HTR-8/SVneo (cell line): ENCODE measurements around the gene NECAB2.
"Not testable (repeated sequence)": the region's sequence is repeated elsewhere in the genome, so short reads cannot be mapped to it uniquely, and the experiment has no call there.

Experiments
- DNase-seq: peaks from one replicate; pipeline ENCODE4 v3.0.0; 2011; ENCODE audit warnings: low spot score, mixed read lengths; ENCODE audit not compliant: insufficient read length
- FAIRE-seq: peaks from 2 replicates; lab custom pipeline; 2011; peaks lifted over from hg19 to GRCh38; lab: Jason Lieb, UNC

The NECAB2 gene

GRCh38 chr16:83935005-83935857, 32.8 kb upstream of the NECAB2 start:
- FAIRE-seq (no peak), DNase-seq (no peak)

GRCh38 chr16:83935858-83936255, 32.2 kb upstream of the NECAB2 start:
- DNase-seq (no peak), FAIRE-seq (no peak)

GRCh38 chr16:83936581-83937165, 31.4 kb upstream of the NECAB2 start:
- DNase-seq (no peak), FAIRE-seq (no peak)

- FAIRE-seq, result no peak
- DNase-seq, result no peak
Measured at GRCh38 chr16:83937267-83937666, 30.8 kb upstream of the NECAB2 start.

- DNase-seq (no peak), FAIRE-seq (no peak)
Measured at GRCh38 chr16:83937922-83938885, 29.8 kb upstream of the NECAB2 start.

- DNase-seq (no peak), FAIRE-seq (no peak)
Measured at GRCh38 chr16:83939266-83939855, 28.7 kb upstream of the NECAB2 start.

- FAIRE-seq (no peak), DNase-seq (no peak)
Measured at GRCh38 chr16:83940119-83940518, 27.9 kb upstream of the NECAB2 start.

- DNase-seq, result no peak
- FAIRE-seq, result no peak
Measured at GRCh38 chr16:83940630-83941378, 27.2 kb upstream of the NECAB2 start.

GRCh38 chr16:83941546-83941945, 26.5 kb upstream of the NECAB2 start:
- FAIRE-seq, DNase-seq: not testable (repeated sequence)

- FAIRE-seq, result no peak
- DNase-seq, result no peak
Measured at GRCh38 chr16:83942074-83942473, 26.0 kb upstream of the NECAB2 start.

GRCh38 chr16:83942815-83943515, 25.1 kb upstream of the NECAB2 start:
- no peak for FAIRE-seq
- no peak for DNase-seq

GRCh38 chr16:83943516-83944050, 24.5 kb upstream of the NECAB2 start:
- no peak for FAIRE-seq
- no peak for DNase-seq

GRCh38 chr16:83945587-83945986, 22.5 kb upstream of the NECAB2 start:
- DNase-seq (no peak), FAIRE-seq (no peak)

- DNase-seq (no peak), FAIRE-seq (no peak)
Measured at GRCh38 chr16:83946154-83946780, 21.8 kb upstream of the NECAB2 start.

GRCh38 chr16:83946781-83947566, 21.1 kb upstream of the NECAB2 start:
- FAIRE-seq (no peak), DNase-seq (no peak)

GRCh38 chr16:83947642-83948234, 20.3 kb upstream of the NECAB2 start:
- FAIRE-seq (no peak), DNase-seq (no peak)
